Uterus (tissue), 2 donors: ENCODE measurements around the gene ZNF483.

ENCODE experiments used
- CTCF ChIP-seq, 4 experiments: fragments of 200-600 bp in 2 of 4; fragments of 450-650 bp in 2 of 4; sonication (generic) in 2 of 4; IDR thresholded peaks; one replicate each; pipeline ENCODE4 v1.5.1; 2016 to 2019; ENCODE audit warnings: antibody characterized with exemption in 4 of 4, mild to moderate bottlenecking in 2 of 4, moderate library complexity in 1 of 4
- POLR2A ChIP-seq, 2 donors: fragments of 450-650 bp; IDR thresholded peaks; one replicate each; pipeline ENCODE4 v1.6.1; 2016; ENCODE audit warnings: antibody characterized with exemption in 2 of 2, mild to moderate bottlenecking in 1 of 2, moderate library complexity in 1 of 2

GRCh38 chr9:111610845-111611244 is 85.9 kb downstream of the ZNF483 start:
- TF ChIP-seq CTCF (IDR thresholded peaks at IDR 0.05) (no peak), POLR2A (IDR thresholded peaks at IDR 0.05) (no peak)
